Activated T-helper 1 cell treated with anti-CD3 and anti-CD28 coated beads, Interleukin-2, amount 50 U/mL, for 16 hours (primary cell): Measurements from ENCODE around the gene SMIM30.

Source experiments
- DNase-seq, 2 donors: peaks; one replicate each; pipeline ENCODE4 v3.0.0-alpha.2; 2020; ENCODE audit warnings: low read depth in 1 of 2, low spot score in 1 of 2

Gene SMIM30

GRCh38 chr7:113109718-113110117 lies 8.6 kb downstream of the SMIM30 start:
- DNase-seq, result no peak

GRCh38 chr7:113100121-113100603 lies 18.2 kb downstream of the SMIM30 start:
- no peak for DNase-seq

GRCh38 chr7:113099284-113099919 lies 19.0 kb downstream of the SMIM30 start:
- DNase-seq, result no peak

GRCh38 chr7:113094517-113095249 lies 23.7 kb downstream of the SMIM30 start:
- no peak for DNase-seq

GRCh38 chr7:113093561-113093960 lies 24.8 kb downstream of the SMIM30 start:
- DNase-seq, result no peak

- DNase-seq, result no peak
These were observed 25.6 kb downstream of the SMIM30 start for GRCh38 chr7:113092762-113093161.

GRCh38 chr7:113087071-113087998 lies 31.0 kb downstream of the SMIM30 start:
- no peak for DNase-seq

GRCh38 chr7:113086431-113086888 lies 31.9 kb downstream of the SMIM30 start, which contains the start of gene GPR85:
Gene GPR85 (minus strand): TSS chr7:113086827. CDS start chr7:113084721, 2,106 bp downstream.
- DNase-seq, result no peak

- no peak for DNase-seq
These were observed 32.5 kb downstream of the SMIM30 start for GRCh38 chr7:113085781-113086390.

GRCh38 chr7:113084496-113085172 lies 33.7 kb downstream of the SMIM30 start:
- no peak for DNase-seq

GRCh38 chr7:113083816-113084495 lies 34.4 kb downstream of the SMIM30 start:
- no peak for DNase-seq

GRCh38 chr7:113083132-113083815 lies 35.1 kb downstream of the SMIM30 start:
- no peak for DNase-seq

- no peak for DNase-seq
These were observed 40.0 kb downstream of the SMIM30 start for GRCh38 chr7:113078331-113078730.

- DNase-seq, result no peak
These were observed 41.7 kb downstream of the SMIM30 start for GRCh38 chr7:113076703-113077102.

GRCh38 chr7:113071465-113071864 lies 46.9 kb downstream of the SMIM30 start:
- no peak for DNase-seq
